Mammary epithelial cell (primary cell): ENCODE results near the gene KRT76.

ENCODE experiments used
- EZH2 ChIP-seq: IDR thresholded peaks from 2 replicates; pipeline ENCODE4 v1.6.1; 2012; ENCODE audit warnings: low read length, inconsistent platforms, borderline replicate concordance
- TF ChIP-seq, protein P1 (sequence below), 2 donors: IDR thresholded peaks in 1 of 2; conservative IDR thresholded peaks in 1 of 2; 2 replicates each; pipeline ENCODE4 v1.5.1; 2011 to 2012; ENCODE audit warnings: inconsistent platforms in 2 of 2, low read length in 2 of 2, mild to moderate bottlenecking in 2 of 2, control low read depth in 1 of 2, low read depth in 1 of 2; ENCODE audit not compliant: insufficient read depth in 1 of 2; ENCODE audit errors: extremely low read depth in 1 of 2

DNA sequence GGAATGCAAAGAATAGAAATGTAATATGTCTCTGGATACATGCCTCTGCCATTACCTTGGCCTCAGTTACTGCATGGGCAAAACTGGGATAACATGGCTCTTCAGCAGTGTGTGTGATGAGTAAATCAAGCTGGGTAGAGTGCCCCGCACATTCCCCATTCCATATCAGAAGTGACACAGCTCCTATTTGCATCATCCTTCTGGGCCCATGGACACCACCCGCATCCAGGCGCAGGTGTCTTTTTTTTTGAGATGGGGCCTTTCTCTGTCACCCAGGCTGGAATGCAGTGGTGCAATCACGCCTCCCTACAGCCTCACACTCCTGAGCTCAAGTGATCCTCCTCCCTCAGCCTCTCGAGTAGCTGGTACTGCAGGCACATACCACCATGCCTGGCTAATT is 31.6 kb downstream of the KRT76 start:
- TF ChIP-seq, protein P1, sequence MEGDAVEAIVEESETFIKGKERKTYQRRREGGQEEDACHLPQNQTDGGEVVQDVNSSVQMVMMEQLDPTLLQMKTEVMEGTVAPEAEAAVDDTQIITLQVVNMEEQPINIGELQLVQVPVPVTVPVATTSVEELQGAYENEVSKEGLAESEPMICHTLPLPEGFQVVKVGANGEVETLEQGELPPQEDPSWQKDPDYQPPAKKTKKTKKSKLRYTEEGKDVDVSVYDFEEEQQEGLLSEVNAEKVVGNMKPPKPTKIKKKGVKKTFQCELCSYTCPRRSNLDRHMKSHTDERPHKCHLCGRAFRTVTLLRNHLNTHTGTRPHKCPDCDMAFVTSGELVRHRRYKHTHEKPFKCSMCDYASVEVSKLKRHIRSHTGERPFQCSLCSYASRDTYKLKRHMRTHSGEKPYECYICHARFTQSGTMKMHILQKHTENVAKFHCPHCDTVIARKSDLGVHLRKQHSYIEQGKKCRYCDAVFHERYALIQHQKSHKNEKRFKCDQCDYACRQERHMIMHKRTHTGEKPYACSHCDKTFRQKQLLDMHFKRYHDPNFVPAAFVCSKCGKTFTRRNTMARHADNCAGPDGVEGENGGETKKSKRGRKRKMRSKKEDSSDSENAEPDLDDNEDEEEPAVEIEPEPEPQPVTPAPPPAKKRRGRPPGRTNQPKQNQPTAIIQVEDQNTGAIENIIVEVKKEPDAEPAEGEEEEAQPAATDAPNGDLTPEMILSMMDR (conservative IDR thresholded peaks at IDR 0.05 in 1 of 2, IDR thresholded peaks at IDR 0.05 in 1 of 2; ENCODE audit: extremely low read depth in 1 of 2, insufficient read depth in 1 of 2, low read depth in 1 of 2, low read length in 2 of 2) = no peak
- no peak for TF ChIP-seq EZH2
